Measurements from ENCODE around the gene CNTFR.

The CNTFR gene

DNA sequence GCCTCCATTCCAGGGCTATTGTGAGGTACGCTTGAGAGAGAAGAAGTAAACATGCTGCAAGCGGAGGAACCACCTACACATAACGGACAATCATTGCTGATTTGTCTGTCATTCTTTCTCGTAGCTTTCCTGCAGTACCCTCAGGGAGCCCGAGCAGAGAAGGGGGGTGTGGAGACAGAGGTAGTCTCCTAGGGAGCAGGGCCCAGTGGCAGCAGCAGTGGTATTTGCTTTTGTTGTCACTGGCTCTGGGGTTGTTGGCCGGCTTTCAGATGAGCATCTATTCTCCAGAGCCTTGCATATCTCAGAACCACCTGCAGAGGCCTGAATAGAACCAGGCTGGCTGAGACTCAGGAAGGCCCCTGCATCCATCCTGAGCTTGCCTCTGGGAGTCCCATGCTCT, 86.6 kb downstream of the CNTFR start:
- DNase-seq = no peak

- no peak for DNase-seq
These were observed 87.1 kb downstream of the CNTFR start for GRCh38 chr9:34502471-34502870.

DNA sequence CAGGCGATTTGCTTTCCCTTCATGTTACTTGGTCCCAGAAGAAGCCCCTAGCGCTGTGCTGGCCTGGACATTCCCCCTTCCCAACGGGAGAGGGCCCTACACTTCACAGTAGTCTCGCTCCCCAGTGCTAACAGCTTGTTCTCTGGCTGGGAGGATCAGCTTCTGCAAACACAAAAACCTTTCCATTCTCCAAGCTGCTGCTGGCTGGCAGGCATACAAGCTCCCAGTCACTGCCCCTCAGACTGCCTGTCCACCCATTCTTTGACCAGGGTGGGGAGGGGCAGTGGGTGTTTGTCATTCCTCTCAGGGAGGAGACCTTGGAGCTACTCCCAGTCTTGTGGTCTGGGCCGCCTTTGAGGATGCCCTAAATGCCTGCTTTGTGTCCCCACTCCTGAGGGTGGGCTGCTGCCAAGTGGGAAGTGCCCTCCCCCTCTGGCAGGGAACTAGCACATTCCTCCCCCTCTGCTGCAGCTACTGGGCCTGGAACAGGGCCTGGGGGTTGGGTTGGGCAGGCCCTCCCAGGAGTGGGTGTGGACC, 87.6 kb downstream of the CNTFR start:
- DNase-seq = no peak

All from stimulated activated CD4-positive, alpha-beta T cell treated with anti-CD3 and anti-CD28 coated beads, Interleukin-4, amount 100 ng/mL, for 1 hour (primary cell).